HG02610 (cell line): ENCODE measurements around the gene ZMIZ1.
A peak's percentile ranks its signal among the peaks of the same experiment; 100 is the strongest.

ENCODE experiments used
- ATAC-seq: cut with Tn5 transposase; IDR thresholded peaks from one replicate; pipeline ENCODE4 v1.9.1; 2021; ENCODE audit warnings: mild to moderate bottlenecking, moderate library complexity; ENCODE audit not compliant: unreplicated experiment

ZMIZ1 gene

GRCh38 chr10:79349766-79350406 lies 281.1 kb downstream of the ZMIZ1 start:
- ATAC-seq, result no peak

- ATAC-seq, result no peak
These were observed 281.8 kb downstream of the ZMIZ1 start for GRCh38 chr10:79350407-79351154.

GRCh38 chr10:79351332-79351731 lies 282.6 kb downstream of the ZMIZ1 start:
- no peak for ATAC-seq

- ATAC-seq, result no peak
These were observed 283.5 kb downstream of the ZMIZ1 start for GRCh38 chr10:79352035-79352877.

GRCh38 chr10:79353000-79353406 lies 284.2 kb downstream of the ZMIZ1 start:
- ATAC-seq, result no peak

GRCh38 chr10:79353726-79354125 lies 285.0 kb downstream of the ZMIZ1 start:
- no peak for ATAC-seq

- ATAC-seq, result no peak
These were observed 285.4 kb downstream of the ZMIZ1 start for GRCh38 chr10:79354141-79354540.

GRCh38 chr10:79354615-79355014 lies 285.8 kb downstream of the ZMIZ1 start:
- no peak for ATAC-seq

- no peak for ATAC-seq
These were observed 286.8 kb downstream of the ZMIZ1 start for GRCh38 chr10:79355420-79356017.

GRCh38 chr10:79356104-79356503 lies 287.3 kb downstream of the ZMIZ1 start:
- peak; percentile 43 for ATAC-seq

- ATAC-seq, result no peak
These were observed 288.4 kb downstream of the ZMIZ1 start for GRCh38 chr10:79357180-79357579.

GRCh38 chr10:79358811-79359210 lies 290.0 kb downstream of the ZMIZ1 start:
- no peak for ATAC-seq

GRCh38 chr10:79359816-79360498 lies 291.2 kb downstream of the ZMIZ1 start:
- no peak for ATAC-seq

- no peak for ATAC-seq
These were observed 292.0 kb downstream of the ZMIZ1 start for GRCh38 chr10:79360499-79361342.

- ATAC-seq, result no peak
These were observed 293.1 kb downstream of the ZMIZ1 start for GRCh38 chr10:79361726-79362397.
